GM12878 (cell line): Measurements from ENCODE around the gene COQ4. TPM values are rescaled to one million over a fixed set of nuclear protein-coding genes. Genes with fewer than 3 reads are reported as not detected.

Experiments used
- ATAC-seq: fragments of 200-7000 bp; cut with Tn5 transposase; 3 replicates; pipeline ENCODE4 v1.9.1; 2020; ENCODE audit warnings: mild to moderate bottlenecking, moderate library complexity
- BruUV-seq: library from RNA; stranded (reverse); fragments of 400-500 nt; replicated peaks from 2 replicates; lab custom pipeline; 2021; lab: Mats Ljungman, UMichigan
- CTCF ChIA-PET: fragments of 300-600 bp; sonication (Branson Sonifier 250); formaldehyde crosslinking; extraction: SDS; loops from one replicate; lab custom pipeline; 2021; ENCODE audit warnings: inconsistent platforms; lab: Yijun Ruan, JAX
- POLR2A ChIA-PET: fragments of 350-600 bp; formaldehyde crosslinking; extraction: SDS; loops from one replicate; lab custom pipeline; 2021; ENCODE audit warnings: inconsistent platforms; lab: Charles Lee
- RAD21 ChIA-PET: fragments of 300-600 bp; sonication (Branson Sonifier 250); formaldehyde crosslinking; loops from one replicate; lab custom pipeline; 2023; ENCODE audit warnings: antibody characterized with exemption; ENCODE audit not compliant: unreplicated experiment; lab: Charles Lee
- SMC1A ChIA-PET: fragments of 300-600 bp; sonication (Branson Sonifier 250); formaldehyde crosslinking; loops from one replicate; lab custom pipeline; 2023; ENCODE audit not compliant: unreplicated experiment, uncharacterized antibody; lab: Charles Lee
- DNase-seq: peaks from one replicate; pipeline ENCODE4 v3.0.0-alpha.2; 2011; ENCODE audit warnings: low read depth, low spot score
- FAIRE-seq: peaks from 3 replicates; lab custom pipeline; 2011; peaks lifted over from hg19 to GRCh38; lab: Jason Lieb, UNC
- H2AFZ ChIP-seq: 2 replicates; pipeline ENCODE4 v1.6.0; 2011; ENCODE audit warnings: low read depth, low read length, control low read depth; ENCODE audit not compliant: control insufficient read depth
- H3K27ac ChIP-seq: 2 replicates; pipeline ENCODE4 v1.5.1; 2011; ENCODE audit warnings: control low read depth; ENCODE audit not compliant: control insufficient read depth, insufficient read depth
- H3K27me3 ChIP-seq, 2 experiments: replicated peaks in 1 of 2; 2 replicates each; pipeline versions ENCODE4 v1.6.0 to v1.6.1; 2011; ENCODE audit warnings: low read length in 1 of 2; ENCODE audit not compliant: control insufficient read depth in 2 of 2, insufficient read depth in 2 of 2
- H3K36me3 ChIP-seq, 2 experiments: 2 replicates each; pipeline ENCODE4 v1.5.1; 2011; ENCODE audit warnings: low read length in 1 of 2; ENCODE audit not compliant: control insufficient read depth in 2 of 2, insufficient read depth in 2 of 2
- H3K4me1 ChIP-seq: 2 replicates; pipeline ENCODE4 v1.6.1; 2011; ENCODE audit warnings: mild to moderate bottlenecking, low read length, moderate library complexity, mixed read lengths; ENCODE audit not compliant: control insufficient read depth, insufficient read depth
- H3K4me2 ChIP-seq: 2 replicates; pipeline ENCODE4 v1.6.0; 2011; ENCODE audit warnings: control low read depth; ENCODE audit not compliant: control insufficient read depth, insufficient read depth
- H3K4me3 ChIP-seq: fragments of 200-600 bp; sonication (generic); 2 replicates; pipeline ENCODE4 v1.5.1; 2016
- H3K79me2 ChIP-seq: 2 replicates; pipeline ENCODE4 v1.6.0; 2011; ENCODE audit warnings: low read length; ENCODE audit not compliant: control insufficient read depth, insufficient read depth
- H3K9ac ChIP-seq: 2 replicates; pipeline ENCODE4 v1.8.0; 2011; ENCODE audit warnings: low read length, control low read depth, mixed read lengths; ENCODE audit not compliant: control insufficient read depth, insufficient read depth
- H3K9me3 ChIP-seq: replicated peaks from 3 replicates; pipeline ENCODE4 v1.5.1; 2011; ENCODE audit warnings: mild to moderate bottlenecking, low read length; ENCODE audit not compliant: control insufficient read depth, insufficient read depth
- H4K20me1 ChIP-seq: 2 replicates; pipeline ENCODE4 v1.6.0; 2011; ENCODE audit not compliant: control insufficient read depth, insufficient read depth
- ASH2L ChIP-seq: fragments of 300-600, 200-600 bp; sonication (generic); IDR thresholded peaks from 2 replicates; pipeline ENCODE4 v1.6.1; 2017; ENCODE audit warnings: low read depth, mild to moderate bottlenecking, borderline replicate concordance
- CBFB ChIP-seq: IDR thresholded peaks from 2 replicates; pipeline ENCODE4 v1.6.1; 2016; ENCODE audit warnings: antibody characterized with exemption, low read depth
- CBX3 ChIP-seq: fragments of 200-600 bp; sonication (generic); IDR thresholded peaks from 2 replicates; pipeline ENCODE4 v1.6.1; 2016; ENCODE audit warnings: low read depth, borderline replicate concordance
- FOXM1 ChIP-seq: IDR thresholded peaks from 2 replicates; pipeline ENCODE4 v1.6.1; 2012; ENCODE audit warnings: low read depth, mild to moderate bottlenecking, inconsistent platforms, low read length, moderate library complexity
- HDGF ChIP-seq: fragments of 450-650 bp; IDR thresholded peaks from 2 replicates; pipeline ENCODE4 v1.6.1; 2016; ENCODE audit warnings: antibody characterized with exemption
- KDM1A ChIP-seq: fragments of 200-600 bp; sonication (generic); IDR thresholded peaks from 2 replicates; pipeline ENCODE4 v1.6.1; 2016; ENCODE audit warnings: borderline replicate concordance
- LARP7 ChIP-seq: fragments of 450-650 bp; IDR thresholded peaks from 2 replicates; pipeline ENCODE4 v1.6.1; 2017; ENCODE audit warnings: mild to moderate bottlenecking
- MEF2A ChIP-seq: IDR thresholded peaks from 2 replicates; pipeline ENCODE4 v1.6.1; 2011; ENCODE audit warnings: low read depth, mild to moderate bottlenecking, low read length, moderate library complexity; ENCODE audit not compliant: insufficient read depth
- MYB ChIP-seq: fragments of 150-350 bp; IDR thresholded peaks from 2 replicates; pipeline ENCODE4 v1.6.1; 2014; ENCODE audit warnings: mild to moderate bottlenecking, low read depth, low read length, borderline replicate concordance
- NR2F1 ChIP-seq: fragments of 450-650 bp; conservative IDR thresholded peaks from 2 replicates; pipeline ENCODE4 v1.6.1; 2017; ENCODE audit warnings: mild to moderate bottlenecking
- PAX5 ChIP-seq: IDR thresholded peaks from 2 replicates; pipeline ENCODE4 v1.6.1; 2011; ENCODE audit warnings: low read depth, low read length, borderline replicate concordance
- RAD21 ChIP-seq: IDR thresholded peaks from 2 replicates; pipeline ENCODE4 v1.6.1; 2011; ENCODE audit warnings: mild to moderate bottlenecking, low read depth, low read length, moderate library complexity; ENCODE audit not compliant: insufficient read depth
- SRF ChIP-seq, 2 experiments: IDR thresholded peaks; 2 replicates each; pipeline ENCODE4 v1.6.1; 2011; ENCODE audit warnings: low read depth in 2 of 2, low read length in 2 of 2, mild to moderate bottlenecking in 1 of 2, moderate library complexity in 1 of 2
- ZBTB40 ChIP-seq: fragments of 450-650 bp; IDR thresholded peaks from 2 replicates; pipeline ENCODE4 v1.6.1; 2016; ENCODE audit warnings: mild to moderate bottlenecking, moderate library complexity, borderline replicate concordance
- ZSCAN29 ChIP-seq: fragments of 450-650 bp; IDR thresholded peaks from 2 replicates; pipeline ENCODE4 v1.6.1; 2017; ENCODE audit warnings: mild to moderate bottlenecking, moderate library complexity
- ZZZ3 ChIP-seq: IDR thresholded peaks from 2 replicates; pipeline ENCODE4 v1.6.1; 2011; ENCODE audit warnings: low read depth; ENCODE audit not compliant: control insufficient read depth, insufficient read length
- WGBS: methylation state at CpG from one replicate; pipeline ENCODE4 v1.1.6; 2016; ENCODE audit warnings: low lambda C conversion rate; ENCODE audit not compliant: insufficient replicate concordance, insufficient coverage; ENCODE audit errors: missing lambda C conversion rate; 5-methylcytosine and 5-hydroxymethylcytosine counted together
- in situ Hi-C: fragments of 300-500 bp; cut with MboI; formaldehyde crosslinking; loops from 9 replicates; pipeline ENCODE4 v1.14.3; 2018; ENCODE audit warnings: mixed read lengths
- intact Hi-C: fragments of 100-400 bp; cut with micrococcal nuclease; formaldehyde crosslinking; loops from one replicate; pipeline ENCODE4 v1.14.2; 2022; ENCODE audit not compliant: unreplicated experiment
- polyA plus RNA-seq, 11 experiments: library from polyadenylated mRNA; depleted of rRNA in 4 of 11; unstranded in 6 of 11; stranded (reverse) in 5 of 11; fragments of >200 nt; fragmentation: Nextera tagmentation in 4 of 11; fragmentation: Illumina TruSeq in 1 of 11; extraction: Ambion mirVana in 4 of 11; extraction: Trizol in 1 of 11; gene quantifications; 1 replicate in 1 of 11; 2 replicates in 10 of 11; pipeline versions ENCODE4 v1.2.1 to v1.2.3, GENCODE V29; 2011 to 2016; ENCODE audit warnings: inconsistent platforms in 2 of 11, missing spikeins in 2 of 11, low read depth in 1 of 11
- total RNA-seq, 4 experiments: library from RNA; depleted of rRNA in 3 of 4; stranded (reverse); fragments of >200 nt in 3 of 4; fragmentation: Illumina TruSeq in 1 of 4; extraction: Trizol in 1 of 4; gene quantifications; 2 replicates each; pipeline versions ENCODE4 v1.2.1 to v1.2.3, GENCODE V29; 2013 to 2021
- TF ChIP-seq, protein P1 (sequence below): fragments of 150-350 bp; IDR thresholded peaks from 2 replicates; pipeline ENCODE4 v1.6.1; 2014; ENCODE audit warnings: mild to moderate bottlenecking, low read depth, low read length
- TF ChIP-seq, protein P2 (sequence below): fragments of 450-650 bp; IDR thresholded peaks from 2 replicates; pipeline ENCODE4 v1.6.1; 2017; ENCODE audit warnings: mild to moderate bottlenecking

Gene COQ4
- total and polyA plus RNA-seq, 10 of the 15 experiments (the other 5 are each of a cell fraction or from before 2014, with no cell fraction given): 3.8 to 64.1 (median 38.6) TPM

DNA sequence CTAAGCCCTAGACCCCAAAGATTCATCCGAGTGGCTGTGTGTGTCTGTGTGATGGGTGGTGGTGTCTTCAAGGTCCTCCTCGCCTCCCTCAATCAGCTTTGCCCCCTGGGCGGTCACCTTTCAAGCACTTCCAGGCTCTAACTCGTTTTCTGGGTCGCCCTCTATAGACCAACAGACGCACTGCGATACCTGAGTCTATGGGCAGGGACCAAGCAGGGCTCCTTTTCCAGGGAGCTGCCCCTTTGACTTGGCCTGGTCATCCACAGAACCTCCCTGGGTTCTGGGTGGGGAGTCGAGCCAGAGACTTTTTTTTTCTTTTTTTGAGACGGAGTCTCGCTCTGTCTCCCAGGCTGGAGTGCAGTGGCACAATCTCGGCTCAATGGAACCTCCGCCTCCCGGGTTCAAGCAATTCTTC, 18.8 kb downstream of the COQ4 start:
- Histone ChIP-seq H3K4me3 (peak overlapping the region; percentile 87), H3K79me2 (no peaks in the 10 kb centered on the region), H3K9ac (peak overlapping the region; percentile 55), H3K4me2 (peak overlapping the region; percentile 74), H3K27me3 (no peaks in the 10 kb centered on the region), H3K27ac (no peak overlapping the region), H4K20me1 (no peaks in the 10 kb centered on the region), H3K9me3 (no peaks in the 10 kb centered on the region), H2AFZ (peak overlapping the region; percentile 73), H3K36me3 (peaks cover 0 to 3% of the 10 kb centered on the region in 2 experiments; a peak in 1 of 4 replicates), H3K4me1 (no peaks in the 10 kb centered on the region)
- peak; percentile 59 for FAIRE-seq
- 33% methylated on average over 13 of the region's 13 CpGs for WGBS
- in situ Hi-C loops: no loop called here
- POLR2A ChIA-PET: interaction anchor here (0.6 kb wide), 1 partner anchor 30 kb away, joined by 3 read pairs; the partner anchor contains the start of gene URM1
- no peak for DNase-seq
- SMC1A ChIA-PET: interaction anchor here (0.6 to 1.3 kb wide), 9 partner anchors 41 to 269 kb away, joined by 3 to 23 read pairs (median 4); partner anchors contain the start of gene BBLN
- ATAC-seq: peak; percentile 87
- intact Hi-C loops: loop anchor here (1.0 to 5.0 kb wide), 2 partner anchors 46 to 214 kb away; partner anchors contain the start of gene PTGES2
- RAD21 ChIA-PET: interaction anchor here (0.6 to 1.3 kb wide), 11 partner anchors 20 to 217 kb away, joined by 3 to 13 read pairs (median 4); partner anchors contain the start of gene CIZ1
- CTCF ChIA-PET: interaction anchor here (0.7 to 1.9 kb wide), 27 partner anchors 9 to 224 kb away, joined by 3 to 34 read pairs (median 4); partner anchors contain the start of genes CERCAM, SWI5 and TRUB2
- no TSS peak for BruUV-seq
- TF ChIP-seq HDGF: no peak
- TF ChIP-seq ZBTB40: no peak
- TF ChIP-seq NR2F1: no peak
- no peak for TF ChIP-seq LARP7
- TF ChIP-seq MEF2A: no peak
- TF ChIP-seq ZZZ3: no peak
- TF ChIP-seq ZSCAN29: no peak
- no peak for TF ChIP-seq SRF (IDR thresholded peaks at IDR 0.05; ENCODE audit: low read depth in 2 of 2, low read length in 2 of 2)
- no peak for TF ChIP-seq CBX3
- TF ChIP-seq CBFB: no peak
- no peak for TF ChIP-seq ASH2L
- TF ChIP-seq KDM1A: no peak
- TF ChIP-seq, protein P1, sequence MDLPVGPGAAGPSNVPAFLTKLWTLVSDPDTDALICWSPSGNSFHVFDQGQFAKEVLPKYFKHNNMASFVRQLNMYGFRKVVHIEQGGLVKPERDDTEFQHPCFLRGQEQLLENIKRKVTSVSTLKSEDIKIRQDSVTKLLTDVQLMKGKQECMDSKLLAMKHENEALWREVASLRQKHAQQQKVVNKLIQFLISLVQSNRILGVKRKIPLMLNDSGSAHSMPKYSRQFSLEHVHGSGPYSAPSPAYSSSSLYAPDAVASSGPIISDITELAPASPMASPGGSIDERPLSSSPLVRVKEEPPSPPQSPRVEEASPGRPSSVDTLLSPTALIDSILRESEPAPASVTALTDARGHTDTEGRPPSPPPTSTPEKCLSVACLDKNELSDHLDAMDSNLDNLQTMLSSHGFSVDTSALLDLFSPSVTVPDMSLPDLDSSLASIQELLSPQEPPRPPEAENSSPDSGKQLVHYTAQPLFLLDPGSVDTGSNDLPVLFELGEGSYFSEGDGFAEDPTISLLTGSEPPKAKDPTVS: no peak
- no peak for TF ChIP-seq FOXM1
- peak; percentile 67 for TF ChIP-seq RAD21
- no peak for TF ChIP-seq PAX5
- TF ChIP-seq, protein P2, sequence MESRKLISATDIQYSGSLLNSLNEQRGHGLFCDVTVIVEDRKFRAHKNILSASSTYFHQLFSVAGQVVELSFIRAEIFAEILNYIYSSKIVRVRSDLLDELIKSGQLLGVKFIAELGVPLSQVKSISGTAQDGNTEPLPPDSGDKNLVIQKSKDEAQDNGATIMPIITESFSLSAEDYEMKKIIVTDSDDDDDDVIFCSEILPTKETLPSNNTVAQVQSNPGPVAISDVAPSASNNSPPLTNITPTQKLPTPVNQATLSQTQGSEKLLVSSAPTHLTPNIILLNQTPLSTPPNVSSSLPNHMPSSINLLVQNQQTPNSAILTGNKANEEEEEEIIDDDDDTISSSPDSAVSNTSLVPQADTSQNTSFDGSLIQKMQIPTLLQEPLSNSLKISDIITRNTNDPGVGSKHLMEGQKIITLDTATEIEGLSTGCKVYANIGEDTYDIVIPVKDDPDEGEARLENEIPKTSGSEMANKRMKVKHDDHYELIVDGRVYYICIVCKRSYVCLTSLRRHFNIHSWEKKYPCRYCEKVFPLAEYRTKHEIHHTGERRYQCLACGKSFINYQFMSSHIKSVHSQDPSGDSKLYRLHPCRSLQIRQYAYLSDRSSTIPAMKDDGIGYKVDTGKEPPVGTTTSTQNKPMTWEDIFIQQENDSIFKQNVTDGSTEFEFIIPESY: no peak
- no peak for TF ChIP-seq MYB
